Measurements from ENCODE around the gene CDK14.

CDK14 gene

GRCh38 chr7:90574146-90574819 is 21.8 kb upstream of the CDK14 start:
- Histone ChIP-seq H3K4me2 (ENCODE audit: low read length) (no peak overlapping the region), H3F3A (ENCODE audit: insufficient read depth, low read length) (no peaks in the 10 kb centered on the region), H3K4me1 (ENCODE audit: insufficient read depth, low read length, severe bottlenecking) (peaks cover 5% of the 10 kb centered on the region), H3K27ac (ENCODE audit: low read depth, low read length, poor library complexity, severe bottlenecking) (no peak overlapping the region), H3K9me2 (ENCODE audit: low read depth, low read length) (no peaks in the 10 kb centered on the region), H2AFZ (ENCODE audit: low read length) (no peak overlapping the region), H3K27me3 (ENCODE audit: insufficient read depth, low read length) (no peaks in the 10 kb centered on the region), H3K9ac (ENCODE audit: low read length) (no peak overlapping the region), H4K20me1 (ENCODE audit: insufficient read depth, low read length) (no peaks in the 10 kb centered on the region), H3K4me3 (ENCODE audit: low read depth, low read length, poor library complexity, severe bottlenecking) (no peak overlapping the region), H3K9me3 (ENCODE audit: low read length) (no peaks in the 10 kb centered on the region), H3K36me3 (ENCODE audit: insufficient read depth, low read length) (no peaks in the 10 kb centered on the region), H3K79me2 (ENCODE audit: insufficient read depth, low read length) (no peaks in the 10 kb centered on the region)
- TF ChIP-seq EZH2 (IDR thresholded peaks at IDR 0.05; ENCODE audit: borderline replicate concordance, low read length) = no peak
- TF ChIP-seq, protein P1, sequence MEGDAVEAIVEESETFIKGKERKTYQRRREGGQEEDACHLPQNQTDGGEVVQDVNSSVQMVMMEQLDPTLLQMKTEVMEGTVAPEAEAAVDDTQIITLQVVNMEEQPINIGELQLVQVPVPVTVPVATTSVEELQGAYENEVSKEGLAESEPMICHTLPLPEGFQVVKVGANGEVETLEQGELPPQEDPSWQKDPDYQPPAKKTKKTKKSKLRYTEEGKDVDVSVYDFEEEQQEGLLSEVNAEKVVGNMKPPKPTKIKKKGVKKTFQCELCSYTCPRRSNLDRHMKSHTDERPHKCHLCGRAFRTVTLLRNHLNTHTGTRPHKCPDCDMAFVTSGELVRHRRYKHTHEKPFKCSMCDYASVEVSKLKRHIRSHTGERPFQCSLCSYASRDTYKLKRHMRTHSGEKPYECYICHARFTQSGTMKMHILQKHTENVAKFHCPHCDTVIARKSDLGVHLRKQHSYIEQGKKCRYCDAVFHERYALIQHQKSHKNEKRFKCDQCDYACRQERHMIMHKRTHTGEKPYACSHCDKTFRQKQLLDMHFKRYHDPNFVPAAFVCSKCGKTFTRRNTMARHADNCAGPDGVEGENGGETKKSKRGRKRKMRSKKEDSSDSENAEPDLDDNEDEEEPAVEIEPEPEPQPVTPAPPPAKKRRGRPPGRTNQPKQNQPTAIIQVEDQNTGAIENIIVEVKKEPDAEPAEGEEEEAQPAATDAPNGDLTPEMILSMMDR (IDR thresholded peaks at IDR 0.05; ENCODE audit: low read length) = no peak

DNA sequence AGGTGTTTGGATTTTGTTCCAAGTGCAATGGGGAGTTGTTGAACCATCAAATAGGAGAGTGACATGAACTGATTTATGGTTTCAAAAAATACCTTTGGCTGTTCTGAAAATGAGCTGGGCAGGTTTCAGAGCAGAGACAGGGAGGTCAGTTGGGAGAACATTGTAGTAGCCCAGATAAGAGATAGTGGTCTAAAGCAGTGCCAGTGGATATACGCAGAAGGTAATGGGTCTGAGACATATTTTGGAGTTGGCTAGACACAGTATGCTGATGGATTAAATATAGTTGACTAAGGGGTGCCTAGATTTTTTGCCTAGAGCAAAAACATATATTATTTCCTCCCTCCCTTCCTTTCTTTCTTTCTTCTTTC is 21.3 kb upstream of the CDK14 start:
- Histone ChIP-seq H3K27ac (ENCODE audit: low read depth, low read length, poor library complexity, severe bottlenecking) (no peak overlapping the region), H3K9me2 (ENCODE audit: low read depth, low read length) (no peaks in the 10 kb centered on the region), H3K27me3 (ENCODE audit: insufficient read depth, low read length) (no peaks in the 10 kb centered on the region), H3K9ac (ENCODE audit: low read length) (no peak overlapping the region), H3K79me2 (ENCODE audit: insufficient read depth, low read length) (no peaks in the 10 kb centered on the region), H3K4me1 (ENCODE audit: insufficient read depth, low read length, severe bottlenecking) (no peaks in the 10 kb centered on the region), H3K36me3 (ENCODE audit: insufficient read depth, low read length) (no peaks in the 10 kb centered on the region), H3F3A (ENCODE audit: insufficient read depth, low read length) (no peaks in the 10 kb centered on the region), H3K4me2 (ENCODE audit: low read length) (no peak overlapping the region), H2AFZ (ENCODE audit: low read length) (no peak overlapping the region), H3K4me3 (ENCODE audit: low read depth, low read length, poor library complexity, severe bottlenecking) (no peak overlapping the region), H3K9me3 (ENCODE audit: low read length) (no peaks in the 10 kb centered on the region), H4K20me1 (ENCODE audit: insufficient read depth, low read length) (no peaks in the 10 kb centered on the region)
- TF ChIP-seq EZH2 (IDR thresholded peaks at IDR 0.05; ENCODE audit: borderline replicate concordance, low read length) = no peak
- TF ChIP-seq, protein P1 (IDR thresholded peaks at IDR 0.05; ENCODE audit: low read length) = no peak

GRCh38 chr7:90579181-90579688 is 16.9 kb upstream of the CDK14 start:
- H3K27ac ChIP-seq (ENCODE audit: low read depth, low read length, poor library complexity, severe bottlenecking) = no peak overlapping the region
- no peak for TF ChIP-seq EZH2 (IDR thresholded peaks at IDR 0.05; ENCODE audit: borderline replicate concordance, low read length)
- TF ChIP-seq, protein P1 (IDR thresholded peaks at IDR 0.05; ENCODE audit: low read length) = no peak
- H3K36me3 ChIP-seq (ENCODE audit: insufficient read depth, low read length) = no peaks in the 10 kb centered on the region
- H3K79me2 ChIP-seq (ENCODE audit: insufficient read depth, low read length) = no peaks in the 10 kb centered on the region
- no peaks in the 10 kb centered on the region for H4K20me1 ChIP-seq (ENCODE audit: insufficient read depth, low read length)
- no peak overlapping the region for H2AFZ ChIP-seq (ENCODE audit: low read length)
- no peaks in the 10 kb centered on the region for H3K4me1 ChIP-seq (ENCODE audit: insufficient read depth, low read length, severe bottlenecking)
- no peaks in the 10 kb centered on the region for H3K27me3 ChIP-seq (ENCODE audit: insufficient read depth, low read length)
- H3K9me3 ChIP-seq (ENCODE audit: low read length) = no peaks in the 10 kb centered on the region
- H3K4me2 ChIP-seq (ENCODE audit: low read length) = no peak overlapping the region
- no peaks in the 10 kb centered on the region for H3F3A ChIP-seq (ENCODE audit: insufficient read depth, low read length)
- no peaks in the 10 kb centered on the region for H3K9me2 ChIP-seq (ENCODE audit: low read depth, low read length)
- no peak overlapping the region for H3K4me3 ChIP-seq (ENCODE audit: low read depth, low read length, poor library complexity, severe bottlenecking)
- no peak overlapping the region for H3K9ac ChIP-seq (ENCODE audit: low read length)
